Measurements from ENCODE around the gene PLXND1. TPM values are rescaled to one million over a fixed set of nuclear protein-coding genes. Genes with fewer than 3 reads are reported as not detected.

Gene PLXND1
- total RNA-seq, 2 donors from 2014 or later = 2.8 to 4.8 TPM

DNA sequence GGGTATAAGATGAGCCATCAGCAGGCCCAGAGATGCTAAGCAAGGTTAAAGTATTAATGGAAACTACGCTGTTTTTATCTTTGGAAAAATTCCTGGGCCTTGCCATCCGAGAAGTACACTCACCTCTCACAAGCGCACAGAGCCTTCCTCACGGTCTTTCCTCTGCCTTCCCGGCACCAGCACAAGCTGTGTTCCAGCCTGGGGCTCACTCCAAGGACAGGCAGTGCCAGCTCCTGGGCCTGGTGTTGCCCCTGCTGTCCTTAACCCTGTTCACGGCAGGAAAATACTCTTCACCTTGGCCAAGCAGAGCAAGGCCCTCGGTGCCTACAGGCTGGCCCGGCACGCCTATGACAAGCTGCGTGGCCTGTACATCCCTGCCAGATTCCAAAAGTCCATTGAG lies 92.4 kb downstream of the PLXND1 start:
- Mint-ChIP-seq H3K27ac (no peak overlapping the region), H3K4me1 (ENCODE audit: low read depth in 2 of 2) (peaks cover 0 to 5% of the 10 kb centered on the region in 2 donors), H3K36me3 (no peaks in the 10 kb centered on the region), H3K27me3 (no peaks in the 10 kb centered on the region), H3K9me3 (no peaks in the 10 kb centered on the region), H3K4me3 (no peak overlapping the region)
- DNase-seq (ENCODE audit: low spot score) (no peak), ATAC-seq (no peak)

DNA sequence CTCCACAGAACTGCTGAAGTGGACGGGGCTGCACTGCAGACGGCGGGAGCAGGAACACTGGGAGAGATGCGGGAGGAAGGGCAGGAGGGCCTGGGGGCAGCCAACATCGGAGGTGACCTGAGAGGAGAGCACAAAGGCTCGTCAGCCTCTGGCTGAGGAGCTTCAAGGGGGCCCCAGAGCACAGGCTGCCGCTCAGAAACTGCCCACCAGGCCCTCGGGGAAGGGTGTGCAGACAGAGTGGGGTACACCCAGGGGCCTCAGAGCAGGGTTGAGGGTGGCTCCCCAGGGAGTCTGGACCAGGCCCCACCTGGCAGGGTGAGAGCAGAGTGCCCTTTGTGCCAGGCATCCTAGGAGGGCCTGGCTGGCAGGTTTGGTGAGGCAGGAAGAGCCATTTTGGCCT lies 92.8 kb downstream of the PLXND1 start:
- DNase-seq (ENCODE audit: low spot score) = no peak
- Mint-ChIP-seq H3K4me1 (ENCODE audit: low read depth in 2 of 2) (peaks cover 0 to 5% of the 10 kb centered on the region in 2 donors), H3K27ac (no peak overlapping the region), H3K36me3 (no peaks in the 10 kb centered on the region), H3K4me3 (no peak overlapping the region), H3K27me3 (no peaks in the 10 kb centered on the region), H3K9me3 (no peaks in the 10 kb centered on the region)
- ATAC-seq = no peak

DNA sequence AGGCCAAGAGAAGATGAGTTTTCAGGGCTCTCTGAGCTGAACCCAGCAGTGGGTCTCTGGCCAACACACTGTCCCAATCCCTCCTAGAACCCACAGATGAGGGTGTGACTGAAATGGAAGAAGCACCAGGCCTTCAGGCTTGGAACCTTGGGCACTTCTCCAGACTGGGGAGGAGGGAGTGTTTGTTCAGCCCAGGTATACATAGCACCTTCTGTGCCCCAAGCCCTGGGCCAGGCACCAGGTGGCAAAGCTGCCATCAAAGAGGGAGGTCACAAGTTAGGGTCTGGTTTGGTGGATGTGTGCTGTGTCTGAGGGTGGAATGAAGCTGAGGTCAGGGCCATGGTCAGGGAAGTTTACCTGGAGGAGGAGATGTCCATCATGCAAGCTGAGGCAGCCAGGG lies 93.9 kb downstream of the PLXND1 start:
- Mint-ChIP-seq H3K9me3 (no peaks in the 10 kb centered on the region), H3K36me3 (no peaks in the 10 kb centered on the region), H3K27ac (peak overlapping the region in 1 of 2 donors; percentile 44)

DNA sequence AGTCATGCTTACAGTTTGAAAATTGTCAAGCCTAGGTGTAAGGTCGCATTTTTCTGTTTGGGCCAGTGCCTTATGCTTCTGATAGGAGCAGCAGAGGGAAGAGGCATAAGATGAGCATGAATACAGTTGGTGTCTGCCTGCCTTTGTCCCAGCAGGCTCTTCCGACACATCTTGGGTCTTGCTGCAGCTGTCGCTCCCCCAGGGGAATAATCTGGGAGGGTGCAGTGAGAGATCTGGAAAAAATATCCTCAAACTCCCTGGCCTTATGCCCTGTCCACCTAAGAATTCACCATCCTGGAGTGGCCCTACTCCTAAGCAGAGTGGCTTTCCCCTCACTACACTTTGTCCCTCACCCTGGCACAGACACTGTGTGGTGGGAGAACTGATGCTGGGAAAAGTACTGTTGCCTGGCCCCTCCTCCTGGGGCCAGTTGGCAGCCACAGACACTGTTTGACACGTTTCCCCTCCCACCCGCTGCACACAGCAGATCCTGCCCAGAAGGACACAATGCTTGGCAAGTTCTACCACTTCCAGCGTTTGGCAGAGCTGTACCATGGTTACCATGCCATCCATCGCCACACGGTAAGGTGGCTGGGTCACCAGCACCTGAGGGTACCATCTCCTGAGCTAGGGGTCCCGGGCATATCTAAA lies 99.2 kb downstream of the PLXND1 start:
- no peaks in the 10 kb centered on the region for H3K36me3 Mint-ChIP-seq
- no peak for ATAC-seq
- DNase-seq (ENCODE audit: low spot score) = no peak
- H3K4me1 Mint-ChIP-seq (ENCODE audit: low read depth in 2 of 2) = peaks cover 0 to 16% of the 10 kb centered on the region in 2 donors
- no peaks in the 10 kb centered on the region for H3K9me3 Mint-ChIP-seq
- no peak overlapping the region for H3K27ac Mint-ChIP-seq
- H3K27me3 Mint-ChIP-seq = no peaks in the 10 kb centered on the region
- no peak overlapping the region for H3K4me3 Mint-ChIP-seq

More for the DNA sequence above, 93.9 kb downstream of the PLXND1 start:
- no peaks in the 10 kb centered on the region for H3K27me3 Mint-ChIP-seq
- no peak for ATAC-seq
- H3K4me3 Mint-ChIP-seq = no peak overlapping the region
- peaks cover 0 to 8% of the 10 kb centered on the region in 2 donors for H3K4me1 Mint-ChIP-seq (ENCODE audit: low read depth in 2 of 2)
- no peak for DNase-seq (ENCODE audit: low spot score)

- no peak overlapping the region for H3K27ac Mint-ChIP-seq
- H3K36me3 Mint-ChIP-seq = no peaks in the 10 kb centered on the region
- peaks cover 0 to 16% of the 10 kb centered on the region in 2 donors for H3K4me1 Mint-ChIP-seq (ENCODE audit: low read depth in 2 of 2)
- H3K9me3 Mint-ChIP-seq = no peaks in the 10 kb centered on the region
- H3K4me3 Mint-ChIP-seq = no peak overlapping the region
- H3K27me3 Mint-ChIP-seq = no peaks in the 10 kb centered on the region
- no peak for ATAC-seq
- no peak for DNase-seq (ENCODE audit: low spot score)
Observed at GRCh38 chr3:129506231-129506742, 100.2 kb downstream of the PLXND1 start.

DNA sequence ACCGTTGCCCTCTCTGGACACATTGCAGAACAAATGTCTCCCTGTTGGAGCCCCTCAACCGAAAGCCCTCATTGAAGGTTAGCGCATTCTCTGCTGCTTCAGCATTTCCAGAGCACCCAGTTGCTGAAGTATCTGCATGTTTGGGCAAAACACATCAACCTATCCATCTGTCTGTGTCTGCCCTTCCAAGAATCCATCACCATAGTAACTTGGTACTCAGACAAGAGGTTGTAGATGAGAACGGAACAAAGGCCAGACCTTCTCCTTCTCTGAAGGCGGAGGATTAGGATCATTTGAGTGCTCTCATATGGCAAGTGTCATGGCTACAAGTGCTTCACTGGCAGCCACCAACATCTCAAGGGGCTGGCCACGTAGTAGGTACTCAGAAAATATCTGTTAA lies 101.1 kb downstream of the PLXND1 start:
- H3K4me3 Mint-ChIP-seq = no peak overlapping the region
- ATAC-seq (no peak), DNase-seq (ENCODE audit: low spot score) (no peak)
- peaks cover 0 to 10% of the 10 kb centered on the region in 2 donors for H3K4me1 Mint-ChIP-seq (ENCODE audit: low read depth in 2 of 2)
- H3K27ac Mint-ChIP-seq = no peak overlapping the region
- peaks cover 0 to 5% of the 10 kb centered on the region in 2 donors for H3K27me3 Mint-ChIP-seq
- no peaks in the 10 kb centered on the region for H3K9me3 Mint-ChIP-seq
- no peaks in the 10 kb centered on the region for H3K36me3 Mint-ChIP-seq

Other genes starting within 250 kb of the PLXND1 start
- 1 to 10 TPM; 1.0 to 2.3 TPM for gene EFCAB12, start 178.0 kb downstream of the PLXND1 start, total RNA-seq
- 10 to 100 TPM; 63.6 to 72.6 TPM for gene MBD4, start 166.7 kb downstream of the PLXND1 start, total RNA-seq
- 10 to 100 TPM; 13.1 to 27.4 TPM for gene IFT122, start 166.5 kb downstream of the PLXND1 start, total RNA-seq
- not detected for gene RHO, start 78.0 kb downstream of the PLXND1 start, total RNA-seq
- gene H1-8, start 63.5 kb downstream of the PLXND1 start, total RNA-seq = not detected